Prostate gland (tissue), 2 donors: ENCODE results near the gene LSG1. TPM values are rescaled to one million over a fixed set of nuclear protein-coding genes. Genes with fewer than 3 reads are reported as not detected.
A peak's percentile ranks its signal among the peaks of the same experiment; 100 is the strongest.

Source experiments
- DNase-seq: peaks from one replicate; pipeline ENCODE4 v3.0.0-alpha.2; 2019; ENCODE audit warnings: low spot score
- H3K27ac ChIP-seq, 2 donors: fragments of 200-600 bp; sonication (generic); 2 replicates each; pipeline ENCODE4 v1.5.1; 2017 to 2019
- H3K27me3 ChIP-seq: fragments of 200-600 bp; sonication (generic); replicated peaks from 2 replicates; pipeline ENCODE4 v1.5.1; 2019; ENCODE audit not compliant: insufficient read depth
- H3K36me3 ChIP-seq, 2 donors: fragments of 200-600 bp; sonication (generic); 1 replicate in 1 of 2; 2 replicates in 1 of 2; pipeline versions ENCODE4 v1.5.1 to v1.8.1; 2017 to 2019
- H3K4me1 ChIP-seq: fragments of 200-600 bp; sonication (generic); replicated peaks from 2 replicates; pipeline ENCODE4 v1.5.1; 2019
- H3K4me3 ChIP-seq, 2 donors: fragments of 200-600 bp; sonication (generic); 2 replicates each; pipeline ENCODE4 v1.5.1; 2017 to 2019
- H3K9me3 ChIP-seq: fragments of 200-600 bp; sonication (generic); 2 replicates; pipeline ENCODE4 v1.5.1; 2017
- CTCF ChIP-seq, 4 experiments: fragments of 200-600 bp in 2 of 4; fragments of 450-650 bp in 2 of 4; sonication (generic) in 2 of 4; IDR thresholded peaks; 1 replicate in 3 of 4; 2 replicates in 1 of 4; pipeline ENCODE4 v1.5.1; 2016 to 2019; ENCODE audit warnings: antibody characterized with exemption in 4 of 4, mild to moderate bottlenecking in 2 of 4, moderate library complexity in 2 of 4
- POLR2A ChIP-seq: fragments of 450-650 bp; IDR thresholded peaks from one replicate; pipeline ENCODE4 v1.6.1; 2016; ENCODE audit warnings: antibody characterized with exemption, mild to moderate bottlenecking
- POLR2AphosphoS5 ChIP-seq: sonication (generic); formaldehyde crosslinking; IDR thresholded peaks from one replicate; pipeline ENCODE4 v1.6.1; 2017; ENCODE audit warnings: antibody characterized with exemption
- WGBS: methylation state at CpG from one replicate; pipeline ENCODE4 v1.1.5; 2018; 5-methylcytosine and 5-hydroxymethylcytosine counted together
- intact Hi-C: fragments of 100-400 bp; cut with DNase I; formaldehyde crosslinking; loops from one replicate; pipeline ENCODE4 v1.14.2; 2022
- total RNA-seq, 2 donors: library from RNA; depleted of rRNA; stranded (reverse); fragments of >200 nt; gene quantifications; one replicate each; pipeline ENCODE4 v1.1.0, GENCODE V29; 2016

Gene LSG1
- total RNA-seq, 2 donors from 2014 or later = 25.9 to 49.6 TPM

GRCh38 chr3:194682189-194682693 lies 10.2 kb upstream of the LSG1 start:
- DNase-seq = no peak
- Histone ChIP-seq H3K36me3 (no peaks in the 10 kb centered on the region), H3K9me3 (no peaks in the 10 kb centered on the region), H3K27ac (peak overlapping the region; percentile 52 to 56), H3K4me3 (no peak overlapping the region), H3K27me3 (no peaks in the 10 kb centered on the region), H3K4me1 (peaks cover 3% of the 10 kb centered on the region)
- intact Hi-C loops = loop anchor here (2.0 to 10.0 kb wide), 3 partner anchors 425 to 763 kb away; partner anchors contain the start of gene ACAP2
- WGBS = 22% methylated on average over 4 of the region's 4 CpGs
- TF ChIP-seq POLR2AphosphoS5 (no peak), CTCF (IDR thresholded peaks at IDR 0.05) (no peak), POLR2A (no peak)

DNA sequence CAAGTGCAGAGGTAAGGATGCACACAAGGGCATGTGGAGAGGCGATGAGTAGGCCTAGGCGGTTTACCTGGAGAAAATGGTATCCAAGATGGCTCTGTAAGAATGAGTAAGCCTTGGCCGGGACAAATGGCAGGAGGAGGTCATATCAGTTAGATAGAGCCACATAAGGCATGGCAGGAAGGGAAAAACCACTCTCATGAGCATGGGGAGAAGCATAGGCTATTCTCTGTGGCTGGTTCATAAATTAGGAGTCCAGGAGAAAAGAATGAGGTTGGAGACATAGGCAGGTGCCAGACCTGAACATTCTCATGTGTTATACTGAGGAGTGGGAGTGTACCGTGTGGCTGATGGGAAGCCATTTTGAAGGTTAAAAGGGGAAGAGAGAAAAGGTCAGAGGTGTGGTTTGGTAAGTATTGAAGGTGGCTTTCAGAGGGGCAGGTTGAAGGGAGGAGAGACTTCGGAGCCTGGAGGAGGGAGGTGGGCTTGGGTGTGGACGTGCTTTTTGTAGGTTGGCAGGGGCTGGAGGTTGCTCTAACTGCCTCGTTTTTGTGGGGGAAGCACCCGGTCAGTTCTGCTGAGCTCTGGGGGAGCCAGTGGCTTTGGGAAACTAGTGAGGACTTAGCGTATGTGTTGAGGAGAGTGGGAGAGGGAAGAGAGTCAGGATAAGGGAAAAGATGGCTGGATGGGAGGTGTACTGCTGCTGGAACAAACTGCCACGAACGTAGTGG lies 9.1 kb upstream of the LSG1 start:
- DNase-seq = no peak
- H3K9me3 ChIP-seq = no peaks in the 10 kb centered on the region
- H3K4me3 ChIP-seq = no peak overlapping the region
- TF ChIP-seq POLR2A = no peak
- H3K36me3 ChIP-seq = no peaks in the 10 kb centered on the region
- peaks cover 3% of the 10 kb centered on the region for H3K4me1 ChIP-seq
- H3K27me3 ChIP-seq = no peaks in the 10 kb centered on the region
- intact Hi-C loops = loop anchor here (5.0 to 10.0 kb wide), 2 partner anchors 426 to 764 kb away; partner anchors contain the start of gene ACAP2
- H3K27ac ChIP-seq = no peak overlapping the region
- 85% methylated on average over 11 of the region's 11 CpGs for WGBS

DNA sequence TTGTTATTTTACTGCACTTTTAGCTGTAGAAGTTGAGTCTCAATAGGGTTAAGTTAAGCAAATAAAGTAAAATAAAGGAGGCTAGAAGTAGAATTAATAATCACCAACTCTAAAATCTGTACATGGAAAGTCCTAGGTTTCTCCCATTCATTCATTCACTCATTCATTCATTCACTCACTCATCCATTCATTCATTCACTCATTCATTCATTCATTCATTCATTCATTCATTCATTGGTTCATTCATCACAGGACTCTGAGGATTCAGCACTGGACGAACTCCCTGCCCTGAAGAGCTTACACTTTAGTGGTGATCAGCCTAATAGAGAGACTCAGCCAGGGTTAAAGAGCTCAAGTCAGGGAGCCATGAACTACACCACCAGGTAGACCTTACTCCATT lies 4.5 kb upstream of the LSG1 start:
- no peaks in the 10 kb centered on the region for H3K27me3 ChIP-seq
- intact Hi-C loops = no loop called here
- no peak overlapping the region for H3K4me3 ChIP-seq
- H3K4me1 ChIP-seq = no peaks in the 10 kb centered on the region
- no peaks in the 10 kb centered on the region for H3K36me3 ChIP-seq
- no peak overlapping the region for H3K27ac ChIP-seq
- TF ChIP-seq POLR2AphosphoS5 = no peak
- TF ChIP-seq POLR2A = no peak
- no peak for TF ChIP-seq CTCF (IDR thresholded peaks at IDR 0.05)
- no peak for DNase-seq
- H3K9me3 ChIP-seq = no peaks in the 10 kb centered on the region
- 73% methylated on average over 1 of the region's 1 CpG for WGBS

DNA sequence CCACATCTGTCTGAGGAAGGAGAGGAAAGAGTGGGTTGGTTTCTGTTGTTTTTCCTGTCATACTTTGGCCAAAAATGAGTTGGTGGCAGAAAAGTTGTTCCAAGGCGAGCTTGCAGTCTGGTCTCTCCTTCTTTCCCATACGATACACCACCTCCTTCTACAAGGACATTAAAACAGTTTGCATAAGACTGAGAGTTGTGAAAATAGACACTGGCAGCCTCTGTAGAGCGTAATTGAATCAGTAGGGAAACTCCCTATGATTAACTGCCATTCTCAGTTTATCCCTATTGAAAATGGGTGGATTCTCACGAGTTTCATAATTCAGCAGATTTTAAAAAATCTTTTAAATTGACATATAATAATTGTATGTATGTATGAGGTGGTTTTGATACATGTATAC lies 3.7 kb upstream of the LSG1 start:
- no peak for TF ChIP-seq CTCF (IDR thresholded peaks at IDR 0.05)
- 52% methylated on average over 4 of the region's 4 CpGs for WGBS
- no peaks in the 10 kb centered on the region for H3K36me3 ChIP-seq
- peaks cover 7% of the 10 kb centered on the region for H3K4me1 ChIP-seq
- no peak for DNase-seq
- intact Hi-C loops = no loop called here
- no peaks in the 10 kb centered on the region for H3K27me3 ChIP-seq
- no peak overlapping the region for H3K4me3 ChIP-seq
- no peak overlapping the region for H3K27ac ChIP-seq
- no peaks in the 10 kb centered on the region for H3K9me3 ChIP-seq

GRCh38 chr3:194675081-194675640 lies 3.2 kb upstream of the LSG1 start:
- peaks cover 10% of the 10 kb centered on the region for H3K4me1 ChIP-seq
- no peaks in the 10 kb centered on the region for H3K27me3 ChIP-seq
- H3K9me3 ChIP-seq = no peaks in the 10 kb centered on the region
- H3K36me3 ChIP-seq = no peaks in the 10 kb centered on the region
- no peak for TF ChIP-seq POLR2AphosphoS5
- no peak for TF ChIP-seq CTCF (IDR thresholded peaks at IDR 0.05)
- TF ChIP-seq POLR2A = no peak
- no peak overlapping the region for H3K4me3 ChIP-seq
- no peak for DNase-seq
- H3K27ac ChIP-seq = no peak overlapping the region
- WGBS = 58% methylated on average over 12 of the region's 12 CpGs
- intact Hi-C loops = no loop called here
